Activated naive CD8-positive, alpha-beta T cell treated with anti-CD3 and anti-CD28 coated beads for 36 hours (primary cell): ENCODE results near the gene ECEL1. TPM values are rescaled to one million over a fixed set of nuclear protein-coding genes. Genes with fewer than 3 reads are reported as not detected.

Experiments
- DNase-seq: peaks from one replicate; pipeline ENCODE4 v3.0.0; 2021
- H3K27ac Mint-ChIP-seq: one replicate; pipeline ENCODE4 v1.8.0; 2022; ENCODE audit warnings: mild to moderate bottlenecking, moderate library complexity, mixed read lengths
- H3K27me3 Mint-ChIP-seq: one replicate; pipeline ENCODE4 v1.8.0; 2022; ENCODE audit warnings: mild to moderate bottlenecking, mixed read lengths
- H3K36me3 Mint-ChIP-seq: one replicate; pipeline ENCODE4 v1.8.0; 2021; ENCODE audit warnings: mild to moderate bottlenecking, mixed read lengths
- H3K4me1 Mint-ChIP-seq: one replicate; pipeline ENCODE4 v1.8.0; 2021; ENCODE audit warnings: mixed read lengths
- H3K4me3 Mint-ChIP-seq: one replicate; pipeline ENCODE4 v1.8.0; 2022; ENCODE audit warnings: mild to moderate bottlenecking, moderate library complexity, mixed read lengths
- H3K9me3 Mint-ChIP-seq: one replicate; pipeline ENCODE4 v1.8.0; 2022; ENCODE audit warnings: mixed read lengths
- total RNA-seq, 2 experiments: library from RNA; stranded (reverse); gene quantifications; one replicate each; pipeline ENCODE4 v1.2.3, GENCODE V29; 2021

The ECEL1 gene
- total RNA-seq, 2 experiments from 2014 or later: 0.12 to 0.14 TPM

DNA sequence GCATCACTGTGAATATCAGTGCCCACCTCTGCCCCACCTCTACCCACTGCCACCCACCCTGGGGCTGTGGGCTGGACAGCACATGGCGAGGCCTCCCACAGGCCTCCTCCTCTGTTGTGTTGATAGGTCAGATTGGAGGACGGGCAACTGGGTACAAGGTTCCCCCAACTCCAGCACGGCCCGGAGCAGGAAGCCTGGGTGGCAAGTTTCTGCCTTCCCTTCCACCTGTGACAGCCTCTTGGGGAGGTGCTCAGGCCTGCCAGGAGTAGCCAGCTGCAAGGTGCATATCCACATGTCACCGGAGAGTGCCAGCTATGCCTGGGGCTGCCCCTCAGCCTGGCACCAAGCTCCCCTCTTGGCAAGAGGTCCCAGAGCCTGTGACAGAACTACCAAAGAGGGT is 6.9 kb upstream of the ECEL1 start:
- H3K27ac Mint-ChIP-seq: no peak overlapping the region
- H3K36me3 Mint-ChIP-seq: no peaks in the 10 kb centered on the region
- H3K27me3 Mint-ChIP-seq: peaks cover 7% of the 10 kb centered on the region
- H3K4me3 Mint-ChIP-seq: no peak overlapping the region
- no peaks in the 10 kb centered on the region for H3K4me1 Mint-ChIP-seq
- DNase-seq: no peak
- H3K9me3 Mint-ChIP-seq: no peaks in the 10 kb centered on the region

DNA sequence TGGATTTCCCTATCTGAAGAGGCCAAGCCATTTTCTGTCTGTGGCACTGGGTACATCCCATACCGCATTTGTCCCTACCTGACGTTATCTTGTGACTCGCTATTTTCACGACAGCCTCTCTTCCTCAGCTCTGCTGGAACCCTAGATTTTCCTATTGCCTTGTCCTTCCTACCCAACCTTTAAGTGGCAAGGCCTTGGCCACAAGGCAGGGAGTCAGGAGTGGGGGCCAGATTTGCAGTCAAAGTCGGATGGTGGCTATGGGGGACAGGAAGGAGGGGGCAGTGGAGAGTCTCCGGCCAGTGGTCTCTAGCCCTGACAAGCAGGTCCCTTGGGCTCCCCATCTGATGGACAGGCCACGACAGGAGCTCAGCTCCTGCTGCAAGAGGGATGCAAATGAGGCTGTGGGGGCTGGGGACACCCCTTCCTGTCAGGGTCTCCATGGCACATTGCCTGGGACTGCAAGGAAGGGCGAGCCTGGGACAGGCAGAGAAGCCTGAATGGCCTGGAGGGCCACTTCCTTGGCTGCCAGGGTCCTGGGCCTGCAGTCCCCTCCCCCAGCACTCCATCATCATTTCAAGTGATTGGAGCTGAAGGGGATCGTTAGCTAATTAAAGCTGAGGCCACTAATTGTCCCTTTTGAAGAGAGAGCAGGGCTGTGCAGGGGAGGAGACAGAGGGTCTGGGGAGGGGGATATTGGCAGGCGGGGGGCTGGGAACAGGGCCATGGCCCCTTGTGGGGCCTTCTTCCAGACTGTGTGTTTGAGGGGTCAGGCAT is 6.3 kb upstream of the ECEL1 start:
- H3K4me3 Mint-ChIP-seq: no peak overlapping the region
- no peaks in the 10 kb centered on the region for H3K36me3 Mint-ChIP-seq
- H3K9me3 Mint-ChIP-seq: no peaks in the 10 kb centered on the region
- peaks cover 13% of the 10 kb centered on the region for H3K27me3 Mint-ChIP-seq
- H3K27ac Mint-ChIP-seq: no peak overlapping the region
- no peaks in the 10 kb centered on the region for H3K4me1 Mint-ChIP-seq
- no peak for DNase-seq

DNA sequence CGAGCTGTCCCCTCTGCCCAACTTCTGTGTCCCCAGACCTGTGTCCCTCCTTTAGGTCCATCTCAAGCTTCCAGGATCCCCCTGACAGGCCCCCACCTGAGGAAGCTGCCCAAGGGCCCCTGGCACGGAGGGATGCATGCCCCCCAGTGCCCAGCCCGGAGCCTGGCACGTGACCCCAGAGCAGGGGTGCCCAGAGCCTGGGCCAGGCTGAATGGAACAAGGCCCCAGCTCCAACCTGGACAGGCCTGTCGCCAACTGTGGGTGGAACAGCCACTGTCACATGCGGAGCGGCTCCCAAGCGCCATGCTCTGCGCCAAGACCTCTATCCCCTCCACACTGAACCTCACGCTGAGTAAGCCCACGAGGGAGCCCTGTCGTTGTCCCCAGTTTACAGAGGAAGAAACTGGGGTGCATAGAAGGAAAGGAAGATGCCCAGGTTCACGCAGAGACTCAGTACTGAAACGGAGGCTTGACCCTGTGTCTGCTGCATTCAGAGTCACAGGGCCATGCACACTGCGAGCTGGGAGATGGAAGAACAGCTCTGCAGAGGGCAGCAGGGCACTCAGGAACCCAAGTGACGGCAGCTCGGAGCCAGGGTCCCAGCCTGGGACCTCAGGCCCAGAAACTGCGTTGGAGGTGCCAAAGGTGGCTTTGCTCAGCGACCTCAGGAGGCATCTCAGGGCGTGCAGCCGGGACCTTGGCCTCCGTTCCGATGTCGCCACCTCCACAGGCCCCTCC is 5.5 kb upstream of the ECEL1 start:
- Mint-ChIP-seq H3K36me3 (no peaks in the 10 kb centered on the region), H3K4me1 (no peaks in the 10 kb centered on the region), H3K27me3 (peaks cover 21% of the 10 kb centered on the region), H3K9me3 (no peaks in the 10 kb centered on the region), H3K4me3 (no peak overlapping the region), H3K27ac (no peak overlapping the region)
- DNase-seq: no peak

DNA sequence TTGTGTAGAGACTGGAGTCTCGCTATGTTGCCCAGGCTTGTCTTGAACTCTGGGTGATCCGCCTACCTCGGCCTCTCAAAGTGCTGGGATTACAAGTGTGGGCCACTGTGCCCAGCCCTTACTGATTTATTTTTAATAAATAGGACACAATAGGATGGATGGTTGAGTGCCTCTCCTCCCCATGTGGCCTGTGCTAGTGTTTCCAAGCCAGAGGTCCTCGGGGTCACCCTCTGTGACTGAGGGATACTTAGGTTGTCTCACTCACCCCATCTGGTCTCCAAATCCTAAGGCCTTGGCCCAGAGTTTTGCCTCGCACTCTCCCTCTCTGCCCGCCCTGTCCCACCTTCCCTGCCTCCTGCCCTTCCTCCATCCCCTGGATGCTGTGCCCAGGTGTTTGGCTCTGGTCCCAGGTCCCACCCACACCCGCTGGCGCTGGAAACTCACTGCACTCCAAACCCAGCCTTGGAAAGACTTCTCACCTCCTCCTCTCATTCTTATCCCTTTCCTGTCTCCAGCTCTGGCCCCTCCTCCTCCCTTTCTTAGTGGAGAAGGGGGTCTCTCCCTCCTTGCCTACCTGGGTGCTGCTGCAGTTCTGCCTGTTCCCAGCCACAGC is 4.7 kb upstream of the ECEL1 start:
- Mint-ChIP-seq H3K27me3 (peaks cover 25% of the 10 kb centered on the region), H3K36me3 (no peaks in the 10 kb centered on the region), H3K27ac (no peak overlapping the region), H3K4me1 (no peaks in the 10 kb centered on the region), H3K9me3 (no peaks in the 10 kb centered on the region), H3K4me3 (no peak overlapping the region)
- no peak for DNase-seq

DNA sequence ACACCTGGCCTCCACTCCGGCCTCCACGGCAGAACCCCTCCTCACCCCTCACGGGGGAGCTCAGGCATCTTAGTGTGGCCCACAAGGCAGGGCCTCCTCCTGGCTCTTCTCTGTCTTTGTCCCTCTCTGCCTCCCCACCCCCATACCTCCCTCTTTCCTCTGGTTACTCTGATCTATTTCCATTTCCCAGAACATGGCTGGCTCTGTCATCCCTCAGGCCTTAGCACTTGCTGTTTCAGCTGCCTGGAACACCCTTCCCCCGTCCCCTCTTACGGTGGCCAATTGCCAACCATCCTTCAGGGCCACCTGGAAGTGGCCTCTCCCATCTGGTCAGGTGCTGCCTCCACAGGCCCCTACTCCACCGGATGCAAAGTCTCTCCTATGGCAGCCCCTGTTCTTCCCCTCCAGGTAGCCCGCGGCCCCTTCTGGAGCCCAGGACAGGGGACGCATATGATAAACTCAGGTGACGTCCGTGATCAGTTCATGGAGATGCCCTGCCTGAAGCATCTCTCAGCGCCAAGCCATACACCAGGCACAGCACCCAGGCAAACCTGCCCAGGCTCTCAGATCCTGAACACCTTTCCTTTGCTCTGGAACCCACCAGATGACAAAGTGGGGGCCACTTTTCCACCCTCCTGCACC is 3.6 kb upstream of the ECEL1 start:
- H3K36me3 Mint-ChIP-seq: no peaks in the 10 kb centered on the region
- peaks cover 30% of the 10 kb centered on the region for H3K27me3 Mint-ChIP-seq
- no peak overlapping the region for H3K27ac Mint-ChIP-seq
- no peaks in the 10 kb centered on the region for H3K9me3 Mint-ChIP-seq
- no peaks in the 10 kb centered on the region for H3K4me1 Mint-ChIP-seq
- DNase-seq: no peak
- no peak overlapping the region for H3K4me3 Mint-ChIP-seq

DNA sequence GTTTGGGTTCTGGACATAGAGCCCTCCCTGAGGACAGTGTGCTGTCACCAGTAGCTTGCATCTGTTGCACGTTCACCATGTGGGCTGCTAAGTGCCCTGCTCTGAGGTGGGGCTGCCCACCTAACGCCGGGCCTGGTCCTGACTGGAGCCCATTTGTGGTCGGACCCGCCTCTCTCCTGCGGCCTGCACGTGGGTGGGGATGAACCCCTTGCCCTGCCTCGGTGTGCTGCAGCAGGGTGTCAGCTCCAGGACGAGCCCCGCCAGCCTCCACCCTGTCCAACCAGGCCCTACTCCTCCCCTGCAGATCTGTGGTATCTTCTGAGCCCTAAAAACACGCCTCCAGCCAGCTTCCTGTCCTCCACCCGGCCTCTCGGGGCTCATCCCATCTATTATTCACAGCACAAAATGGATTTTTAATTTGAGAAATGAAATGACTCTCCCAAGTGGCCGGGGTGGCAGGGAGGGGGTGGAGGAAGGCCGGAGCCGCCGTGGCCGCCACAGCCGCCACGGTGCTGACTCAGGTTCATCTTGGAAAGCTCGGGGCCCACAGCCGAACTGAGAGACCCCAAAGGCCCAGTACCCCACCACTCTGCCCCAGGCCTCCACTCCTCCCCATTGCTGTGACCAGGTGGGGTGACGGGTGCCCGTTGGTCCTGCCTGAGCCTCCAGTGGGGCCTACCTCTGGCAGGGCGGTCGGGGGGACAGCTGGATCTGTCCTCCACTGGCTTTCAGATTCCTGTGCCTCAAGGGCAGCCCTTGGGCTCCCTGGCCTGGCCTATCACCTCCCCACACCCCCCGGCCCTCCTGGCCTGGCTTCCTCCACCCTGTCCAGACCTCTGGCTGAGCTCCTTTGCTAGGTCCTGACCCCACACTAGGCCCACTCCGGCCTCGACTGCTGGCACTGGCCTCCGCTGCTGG is 2.8 kb upstream of the ECEL1 start:
- H3K9me3 Mint-ChIP-seq: no peaks in the 10 kb centered on the region
- no peak overlapping the region for H3K27ac Mint-ChIP-seq
- H3K4me1 Mint-ChIP-seq: peaks cover under 1% of the 10 kb centered on the region
- no peak for DNase-seq
- H3K4me3 Mint-ChIP-seq: no peak overlapping the region
- H3K36me3 Mint-ChIP-seq: no peaks in the 10 kb centered on the region
- H3K27me3 Mint-ChIP-seq: peaks cover 33% of the 10 kb centered on the region

DNA sequence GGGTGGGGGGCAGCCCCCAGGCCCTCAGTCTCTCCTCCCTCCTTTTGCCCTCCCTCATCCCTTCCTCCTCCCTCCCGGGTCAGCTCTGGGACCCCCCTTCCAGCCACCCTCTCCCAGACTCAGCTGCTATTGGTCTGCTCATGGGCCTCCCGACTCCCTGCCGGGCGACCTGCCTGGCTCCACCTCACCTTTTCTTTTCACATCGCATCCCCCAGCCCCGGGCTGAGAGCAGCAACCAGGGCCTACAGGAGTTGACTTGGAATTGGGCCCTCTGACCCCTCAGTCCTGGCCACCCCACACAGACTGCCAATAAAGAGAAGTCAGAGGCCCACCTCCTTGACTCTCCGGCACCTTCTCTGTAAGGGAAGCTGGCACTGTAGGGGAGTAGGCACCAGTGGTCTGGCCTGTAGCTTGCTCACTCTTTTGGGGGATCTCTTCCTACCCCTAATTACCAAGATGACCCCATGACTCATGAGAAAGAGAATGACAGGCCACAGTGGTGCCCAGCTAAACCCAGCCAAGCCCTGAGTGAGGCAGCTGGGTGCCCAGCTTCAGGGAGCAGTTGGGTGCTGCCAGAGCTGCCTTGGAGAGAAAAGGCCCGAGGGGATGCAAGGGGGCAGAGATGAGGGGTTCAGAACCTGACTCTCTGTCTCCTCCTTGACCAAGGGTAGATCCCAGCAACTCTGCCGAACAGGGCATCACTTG is 2.0 kb upstream of the ECEL1 start:
- no peaks in the 10 kb centered on the region for H3K36me3 Mint-ChIP-seq
- no peak for DNase-seq
- H3K27me3 Mint-ChIP-seq: peaks cover 41% of the 10 kb centered on the region
- no peak overlapping the region for H3K27ac Mint-ChIP-seq
- no peaks in the 10 kb centered on the region for H3K9me3 Mint-ChIP-seq
- no peak overlapping the region for H3K4me3 Mint-ChIP-seq
- H3K4me1 Mint-ChIP-seq: peaks cover 3% of the 10 kb centered on the region

DNA sequence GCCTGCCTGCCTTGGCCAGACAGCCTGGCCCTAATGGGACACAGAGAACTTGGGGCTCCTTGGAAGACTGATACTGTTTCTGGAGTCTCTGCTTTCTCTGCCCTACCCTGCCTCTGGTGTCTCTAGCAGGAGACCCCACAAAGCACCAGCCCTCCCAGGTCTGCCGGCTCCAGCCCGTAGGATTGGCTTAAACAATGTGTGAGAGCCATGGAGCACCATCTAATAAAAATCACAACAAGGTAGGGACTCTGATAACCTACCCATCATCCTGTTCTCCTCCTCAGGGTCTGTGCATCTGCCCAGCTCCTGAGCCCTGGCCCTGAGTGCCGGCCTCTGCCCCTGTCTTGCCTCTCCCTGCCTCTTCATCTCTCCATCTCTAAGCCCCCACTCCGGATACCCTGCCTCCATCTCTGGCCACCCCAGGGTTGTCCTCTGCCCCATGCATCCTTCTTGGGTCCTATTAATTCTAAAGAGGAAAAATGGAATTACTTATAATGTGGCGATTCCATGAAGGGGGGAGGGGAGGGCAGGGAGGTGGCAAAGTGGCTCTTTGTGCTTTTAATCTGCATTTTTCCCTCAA is 1.2 kb upstream of the ECEL1 start:
- no peaks in the 10 kb centered on the region for H3K36me3 Mint-ChIP-seq
- H3K27me3 Mint-ChIP-seq: peaks cover 49% of the 10 kb centered on the region
- no peak overlapping the region for H3K27ac Mint-ChIP-seq
- peaks cover 3% of the 10 kb centered on the region for H3K4me1 Mint-ChIP-seq
- DNase-seq: no peak
- H3K4me3 Mint-ChIP-seq: no peak overlapping the region
- no peaks in the 10 kb centered on the region for H3K9me3 Mint-ChIP-seq

DNA sequence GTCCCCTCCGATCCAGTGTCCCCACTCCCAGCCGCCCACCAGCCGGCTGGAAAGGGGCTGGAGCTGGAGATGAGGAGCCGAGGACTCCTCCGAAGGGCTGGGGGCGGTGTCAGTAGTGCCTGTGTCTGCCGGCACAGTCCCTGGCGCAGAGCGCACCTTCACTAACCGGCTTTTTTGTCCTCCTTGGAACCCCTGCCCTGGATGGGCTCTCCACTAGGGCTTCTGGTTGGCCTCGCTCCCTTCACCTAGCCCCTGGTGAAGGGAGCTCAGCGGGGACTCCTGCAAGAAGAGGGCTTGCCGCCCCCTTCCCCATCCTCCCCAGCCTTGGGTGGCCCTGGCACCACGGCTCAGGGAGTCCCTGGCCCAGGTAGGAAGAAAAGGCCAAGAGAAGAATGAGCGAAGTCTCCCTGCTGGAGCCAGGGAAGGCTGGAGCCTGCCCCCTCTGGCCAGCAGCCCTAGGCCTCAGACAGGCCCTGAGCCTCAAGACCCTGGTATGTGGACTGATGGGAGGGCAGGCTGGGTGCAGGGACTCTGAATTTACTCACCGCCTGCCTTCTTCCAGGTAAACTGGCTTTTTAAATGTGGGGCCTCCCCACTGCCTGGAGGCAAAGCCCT is 570 bp upstream of the ECEL1 start:
- no peak for DNase-seq
- no peak overlapping the region for H3K4me3 Mint-ChIP-seq
- no peaks in the 10 kb centered on the region for H3K9me3 Mint-ChIP-seq
- peaks cover 3% of the 10 kb centered on the region for H3K4me1 Mint-ChIP-seq
- no peaks in the 10 kb centered on the region for H3K36me3 Mint-ChIP-seq
- H3K27me3 Mint-ChIP-seq: peaks cover 49% of the 10 kb centered on the region
- no peak overlapping the region for H3K27ac Mint-ChIP-seq

DNA sequence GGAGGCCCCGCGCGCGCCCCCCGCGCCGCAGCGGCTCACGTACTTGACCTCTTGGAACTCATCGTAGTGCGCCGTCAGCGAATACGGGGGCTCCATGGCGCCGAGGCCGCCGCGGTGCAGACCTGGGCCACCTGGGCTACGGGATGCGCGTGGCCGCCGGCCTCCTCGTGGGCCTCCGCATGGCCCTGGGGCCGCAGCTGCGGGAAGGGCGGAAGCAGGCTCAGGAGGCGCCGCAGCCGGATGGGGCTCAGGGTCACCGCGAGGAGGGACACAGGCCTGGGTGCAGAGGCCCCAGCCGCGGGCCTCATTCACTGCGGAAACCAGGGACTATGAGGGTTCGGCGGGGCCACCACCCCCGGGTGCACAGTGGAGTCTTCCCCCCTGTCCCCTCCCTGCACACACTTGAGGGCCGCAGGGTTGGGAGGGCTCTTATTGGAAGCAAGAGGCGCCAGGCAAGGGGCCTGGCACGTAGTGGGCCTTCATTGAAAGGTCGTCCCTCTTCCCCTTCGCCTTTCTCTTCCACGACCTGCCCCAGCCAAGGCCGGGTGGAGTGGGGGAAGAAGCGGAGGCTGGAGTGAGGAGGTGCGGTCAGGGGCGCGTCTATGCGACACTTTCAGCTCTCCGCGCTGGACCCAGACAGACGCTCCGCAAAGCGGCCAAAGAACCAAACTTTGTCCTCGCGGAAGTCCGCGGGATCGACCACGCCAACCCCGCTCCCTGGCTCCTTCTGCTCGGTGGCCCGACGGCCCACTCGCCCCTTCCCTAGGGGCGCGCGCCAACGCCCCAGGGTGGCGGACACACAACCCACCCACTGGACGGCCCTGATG is 863 bp downstream of the ECEL1 start:
- H3K9me3 Mint-ChIP-seq: no peaks in the 10 kb centered on the region
- H3K27me3 Mint-ChIP-seq: peaks cover 49% of the 10 kb centered on the region
- H3K4me1 Mint-ChIP-seq: peaks cover 3% of the 10 kb centered on the region
- H3K27ac Mint-ChIP-seq: no peak overlapping the region
- H3K36me3 Mint-ChIP-seq: no peaks in the 10 kb centered on the region
- no peak overlapping the region for H3K4me3 Mint-ChIP-seq
- no peak for DNase-seq

DNA sequence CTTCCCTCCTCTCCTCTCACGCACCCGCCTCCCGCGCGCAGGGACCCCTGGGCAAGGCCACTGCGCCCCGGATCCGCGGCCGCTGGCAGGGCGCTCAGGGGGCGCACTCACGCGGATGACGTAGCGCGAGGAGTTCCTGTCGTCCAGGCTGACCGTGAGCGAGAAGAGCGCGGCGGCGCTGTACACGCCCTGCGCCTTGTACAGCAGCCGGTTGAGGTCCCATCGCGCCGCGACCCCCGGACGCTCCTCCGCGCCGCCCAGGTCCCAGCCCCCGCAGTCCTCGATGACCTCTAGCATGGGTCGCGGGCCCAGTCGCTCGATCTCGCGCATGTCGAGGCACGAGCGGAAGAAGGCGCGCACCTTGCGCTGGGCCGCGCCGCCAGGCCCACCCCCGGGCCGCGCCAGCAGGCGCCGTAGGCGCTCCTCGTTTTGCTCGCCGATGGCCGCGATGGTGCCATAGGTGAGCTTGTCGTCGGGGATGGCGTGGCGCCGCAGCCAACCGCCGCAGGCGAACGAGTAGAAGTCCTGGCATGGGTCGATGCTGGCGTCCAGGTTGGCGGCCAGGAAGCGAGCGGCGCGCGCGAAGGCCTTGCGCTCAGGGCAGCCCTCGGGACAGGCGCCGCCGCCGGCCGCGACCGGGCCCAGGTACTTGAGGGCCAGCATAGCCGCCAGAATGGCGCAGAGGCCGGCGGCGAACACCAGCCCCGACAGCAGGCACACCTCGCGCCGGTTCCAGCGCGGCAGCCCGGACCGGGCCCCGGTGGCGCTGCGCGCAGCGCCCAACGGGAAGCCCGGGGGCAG is 1.7 kb downstream of the ECEL1 start:
- no peak for DNase-seq

DNA sequence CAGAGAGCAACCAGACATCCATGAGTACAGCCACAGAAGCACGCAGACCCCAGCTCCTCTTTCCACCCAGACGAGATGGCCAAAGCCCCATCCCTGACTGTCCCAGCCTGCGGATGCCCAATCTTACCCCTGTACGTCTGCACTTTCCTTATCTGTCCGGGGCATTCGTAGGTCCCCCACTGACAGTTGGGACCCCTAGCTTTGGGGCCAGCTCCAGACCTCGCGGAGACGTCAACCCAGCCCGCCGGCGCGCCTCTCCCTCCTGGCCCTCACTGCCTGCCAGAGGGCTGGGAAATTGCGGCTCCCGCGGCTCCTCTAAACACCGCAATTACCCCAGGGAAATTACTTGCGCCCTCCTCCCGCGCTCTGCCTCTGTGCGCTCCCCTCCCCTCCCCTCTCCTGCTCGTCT is 2.3 kb downstream of the ECEL1 start:
- Mint-ChIP-seq H3K4me1 (peaks cover 3% of the 10 kb centered on the region), H3K4me3 (no peak overlapping the region), H3K36me3 (no peaks in the 10 kb centered on the region), H3K27me3 (peaks cover 47% of the 10 kb centered on the region), H3K27ac (no peak overlapping the region), H3K9me3 (no peaks in the 10 kb centered on the region)
- DNase-seq: no peak

More for the DNA sequence above, 1.7 kb downstream of the ECEL1 start:
- Mint-ChIP-seq H3K27ac (no peak overlapping the region), H3K4me1 (peaks cover 3% of the 10 kb centered on the region), H3K36me3 (no peaks in the 10 kb centered on the region), H3K27me3 (peaks cover 49% of the 10 kb centered on the region), H3K4me3 (no peak overlapping the region), H3K9me3 (no peaks in the 10 kb centered on the region)
